ENCODE data around the gene ZSCAN4. TPM values are rescaled to one million over a fixed set of nuclear protein-coding genes. Genes with fewer than 3 reads are reported as not detected.
A peak's percentile ranks its signal among the peaks of the same experiment; 100 is the strongest.

The ZSCAN4 gene
- polyA plus RNA-seq, 2 of the 4 experiments (the other 2 are of a cell fraction), result 0.04 TPM; not detected in 1

DNA sequence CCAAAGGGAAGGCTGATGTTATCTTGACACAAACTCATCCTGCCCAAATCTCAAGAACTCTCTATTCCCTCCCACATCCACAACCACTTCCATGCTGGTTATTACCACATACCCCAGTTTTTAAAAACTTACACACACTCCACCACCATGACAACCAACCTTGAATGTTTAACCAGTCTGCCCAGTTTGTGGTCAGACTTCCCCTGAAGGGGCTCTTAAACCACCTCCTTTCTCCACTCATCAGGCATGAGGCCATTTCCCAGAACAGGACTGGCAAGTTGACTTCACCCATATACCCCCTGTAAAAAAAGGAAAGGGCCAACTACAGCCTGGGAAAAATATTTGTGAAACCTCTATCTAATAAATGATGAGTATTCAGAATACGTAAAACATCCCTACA, 12.4 kb upstream of the ZSCAN4 start:
- CTCF ChIA-PET, result interaction anchor here (1.2 kb wide), 3 partner anchors 9 to 12 kb away, joined by 3 to 4 read pairs (median 4); no protein-coding TSS in a partner anchor
- no peak for ATAC-seq

DNA sequence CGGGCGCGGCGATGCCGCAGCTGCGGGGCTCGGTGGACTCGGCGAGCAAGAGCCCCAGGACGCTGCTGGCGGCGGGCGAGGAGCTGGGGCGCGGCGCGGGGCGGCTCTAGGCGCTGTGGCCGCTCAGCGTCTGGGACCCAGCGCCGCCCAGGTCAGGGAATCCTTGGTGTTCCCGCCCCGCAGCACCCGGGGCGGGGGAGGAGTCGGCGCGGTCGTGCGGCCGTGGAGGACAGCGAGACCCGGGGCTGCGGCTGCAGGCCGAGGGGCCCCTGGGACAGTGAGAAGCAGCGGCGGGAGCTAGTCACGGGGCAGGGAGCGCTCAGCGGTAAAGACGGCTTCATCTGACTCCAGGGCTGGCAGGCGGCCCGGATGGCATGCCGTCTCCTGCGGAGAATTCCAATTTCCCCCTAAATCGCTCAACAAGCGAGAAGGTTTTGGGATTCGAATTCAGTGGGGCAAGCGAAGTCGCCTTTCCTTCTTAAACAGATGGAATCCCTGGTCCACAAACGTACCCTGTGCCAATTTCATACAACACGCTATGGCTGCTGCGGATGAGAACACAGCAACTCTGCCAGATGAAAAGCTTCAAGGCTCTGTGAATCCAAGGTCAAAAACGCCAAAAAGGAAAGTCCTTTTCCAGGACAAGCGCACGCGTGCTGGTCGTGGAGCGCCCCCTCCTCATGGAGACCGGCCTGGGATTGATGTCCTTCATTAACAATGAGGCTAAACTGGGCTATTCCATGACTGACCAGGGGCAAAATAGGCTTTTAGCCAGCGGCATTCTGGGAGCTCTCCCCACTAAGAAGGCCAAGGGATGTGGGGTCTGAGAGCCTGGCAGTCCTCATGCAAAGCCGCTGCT, 4.2 kb upstream of the ZSCAN4 start:
- no peak for FAIRE-seq
- CTCF ChIA-PET, result interaction anchor here (0.6 to 1.7 kb wide), 4 partner anchors 12 to 481 kb away, joined by 3 to 7 read pairs (median 4); partner anchors contain the start of gene ZNF551
- Histone ChIP-seq H3K4me1 (no peaks in the 10 kb centered on the region), H3K27ac (peak overlapping the region; percentile 2 to 80; a peak in 4 of 6 replicates), H3K4me3 (peak overlapping the region; percentile 56), H3K4me2 (peak overlapping the region; percentile 66), H3K9me3 (peaks cover 77% of the 10 kb centered on the region)
- whole genome bisulfite sequencing (ENCODE audit: missing lambda C conversion rate), result 6% methylated on average over 61 of the region's 64 CpGs
- ATAC-seq, result peak; percentile 93 to 95
- no peak for TF ChIP-seq HOXA7 (CRISPR knock-in tag; IDR thresholded peaks at IDR 0.05)
- TF ChIP-seq, protein P1, sequence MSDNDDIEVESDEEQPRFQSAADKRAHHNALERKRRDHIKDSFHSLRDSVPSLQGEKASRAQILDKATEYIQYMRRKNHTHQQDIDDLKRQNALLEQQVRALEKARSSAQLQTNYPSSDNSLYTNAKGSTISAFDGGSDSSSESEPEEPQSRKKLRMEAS (IDR thresholded peaks at IDR 0.05), result 0 out of 2 replicates have a peak, but pooled peaks have one; percentile 31
- TF ChIP-seq, protein P2, sequence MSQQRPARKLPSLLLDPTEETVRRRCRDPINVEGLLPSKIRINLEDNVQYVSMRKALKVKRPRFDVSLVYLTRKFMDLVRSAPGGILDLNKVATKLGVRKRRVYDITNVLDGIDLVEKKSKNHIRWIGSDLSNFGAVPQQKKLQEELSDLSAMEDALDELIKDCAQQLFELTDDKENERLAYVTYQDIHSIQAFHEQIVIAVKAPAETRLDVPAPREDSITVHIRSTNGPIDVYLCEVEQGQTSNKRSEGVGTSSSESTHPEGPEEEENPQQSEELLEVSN (IDR thresholded peaks at IDR 0.05; ENCODE audit: borderline replicate concordance, low read depth), result peak; percentile 56; the same call in 1 of the 2 replicates
- peak in 1 of 2 experiments; percentile 33 for DNase-seq (ENCODE audit: low read depth in 1 of 2, low spot score in 1 of 2)
- POLR2A ChIA-PET, result interaction anchor here (1.1 kb wide), 1 partner anchor 50 kb away, joined by 3 read pairs; the partner anchor contains the start of gene ZNF134

More for the DNA sequence above, 12.4 kb upstream of the ZSCAN4 start:
- whole genome bisulfite sequencing (ENCODE audit: missing lambda C conversion rate), result 7% methylated on average over 1 of the region's 1 CpG
- Histone ChIP-seq H3K27ac (no peak overlapping the region), H3K4me2 (no peak overlapping the region), H3K4me3 (no peak overlapping the region), H3K9me3 (peaks cover 80% of the 10 kb centered on the region), H3K4me1 (no peaks in the 10 kb centered on the region)
- TF ChIP-seq PHF8 (IDR thresholded peaks at IDR 0.05; ENCODE audit: borderline replicate concordance, low read depth), result no peak
- no peak for TF ChIP-seq CBX8 (IDR thresholded peaks at IDR 0.05)
- no peak for TF ChIP-seq CBX2 (IDR thresholded peaks at IDR 0.05; ENCODE audit: borderline replicate concordance, low read depth)
- no peak for TF ChIP-seq ZNF302 (CRISPR knock-in tag; IDR thresholded peaks at IDR 0.05)
- TF ChIP-seq POLR2AphosphoS2 (conservative IDR thresholded peaks at IDR 0.05; ENCODE audit: low read length), result no peak
- TF ChIP-seq, protein P3, sequence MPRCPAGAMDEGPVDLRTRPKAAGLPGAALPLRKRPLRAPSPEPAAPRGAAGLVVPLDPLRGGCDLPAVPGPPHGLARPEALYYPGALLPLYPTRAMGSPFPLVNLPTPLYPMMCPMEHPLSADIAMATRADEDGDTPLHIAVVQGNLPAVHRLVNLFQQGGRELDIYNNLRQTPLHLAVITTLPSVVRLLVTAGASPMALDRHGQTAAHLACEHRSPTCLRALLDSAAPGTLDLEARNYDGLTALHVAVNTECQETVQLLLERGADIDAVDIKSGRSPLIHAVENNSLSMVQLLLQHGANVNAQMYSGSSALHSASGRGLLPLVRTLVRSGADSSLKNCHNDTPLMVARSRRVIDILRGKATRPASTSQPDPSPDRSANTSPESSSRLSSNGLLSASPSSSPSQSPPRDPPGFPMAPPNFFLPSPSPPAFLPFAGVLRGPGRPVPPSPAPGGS (IDR thresholded peaks at IDR 0.05), result no peak
- TF ChIP-seq BHLHE40 (IDR thresholded peaks at IDR 0.05; ENCODE audit: low read depth, low read length), result no peak
- TF ChIP-seq MAZ (IDR thresholded peaks at IDR 0.05; ENCODE audit: borderline replicate concordance, low read depth, low read length), result no peak
- TF ChIP-seq, protein P4, sequence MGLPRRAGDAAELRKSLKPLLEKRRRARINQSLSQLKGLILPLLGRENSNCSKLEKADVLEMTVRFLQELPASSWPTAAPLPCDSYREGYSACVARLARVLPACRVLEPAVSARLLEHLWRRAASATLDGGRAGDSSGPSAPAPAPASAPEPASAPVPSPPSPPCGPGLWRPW (IDR thresholded peaks at IDR 0.05), result no peak
- TF ChIP-seq, protein P5, sequence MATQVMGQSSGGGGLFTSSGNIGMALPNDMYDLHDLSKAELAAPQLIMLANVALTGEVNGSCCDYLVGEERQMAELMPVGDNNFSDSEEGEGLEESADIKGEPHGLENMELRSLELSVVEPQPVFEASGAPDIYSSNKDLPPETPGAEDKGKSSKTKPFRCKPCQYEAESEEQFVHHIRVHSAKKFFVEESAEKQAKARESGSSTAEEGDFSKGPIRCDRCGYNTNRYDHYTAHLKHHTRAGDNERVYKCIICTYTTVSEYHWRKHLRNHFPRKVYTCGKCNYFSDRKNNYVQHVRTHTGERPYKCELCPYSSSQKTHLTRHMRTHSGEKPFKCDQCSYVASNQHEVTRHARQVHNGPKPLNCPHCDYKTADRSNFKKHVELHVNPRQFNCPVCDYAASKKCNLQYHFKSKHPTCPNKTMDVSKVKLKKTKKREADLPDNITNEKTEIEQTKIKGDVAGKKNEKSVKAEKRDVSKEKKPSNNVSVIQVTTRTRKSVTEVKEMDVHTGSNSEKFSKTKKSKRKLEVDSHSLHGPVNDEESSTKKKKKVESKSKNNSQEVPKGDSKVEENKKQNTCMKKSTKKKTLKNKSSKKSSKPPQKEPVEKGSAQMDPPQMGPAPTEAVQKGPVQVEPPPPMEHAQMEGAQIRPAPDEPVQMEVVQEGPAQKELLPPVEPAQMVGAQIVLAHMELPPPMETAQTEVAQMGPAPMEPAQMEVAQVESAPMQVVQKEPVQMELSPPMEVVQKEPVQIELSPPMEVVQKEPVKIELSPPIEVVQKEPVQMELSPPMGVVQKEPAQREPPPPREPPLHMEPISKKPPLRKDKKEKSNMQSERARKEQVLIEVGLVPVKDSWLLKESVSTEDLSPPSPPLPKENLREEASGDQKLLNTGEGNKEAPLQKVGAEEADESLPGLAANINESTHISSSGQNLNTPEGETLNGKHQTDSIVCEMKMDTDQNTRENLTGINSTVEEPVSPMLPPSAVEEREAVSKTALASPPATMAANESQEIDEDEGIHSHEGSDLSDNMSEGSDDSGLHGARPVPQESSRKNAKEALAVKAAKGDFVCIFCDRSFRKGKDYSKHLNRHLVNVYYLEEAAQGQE (IDR thresholded peaks at IDR 0.05), result no peak
- TF ChIP-seq, protein P6, sequence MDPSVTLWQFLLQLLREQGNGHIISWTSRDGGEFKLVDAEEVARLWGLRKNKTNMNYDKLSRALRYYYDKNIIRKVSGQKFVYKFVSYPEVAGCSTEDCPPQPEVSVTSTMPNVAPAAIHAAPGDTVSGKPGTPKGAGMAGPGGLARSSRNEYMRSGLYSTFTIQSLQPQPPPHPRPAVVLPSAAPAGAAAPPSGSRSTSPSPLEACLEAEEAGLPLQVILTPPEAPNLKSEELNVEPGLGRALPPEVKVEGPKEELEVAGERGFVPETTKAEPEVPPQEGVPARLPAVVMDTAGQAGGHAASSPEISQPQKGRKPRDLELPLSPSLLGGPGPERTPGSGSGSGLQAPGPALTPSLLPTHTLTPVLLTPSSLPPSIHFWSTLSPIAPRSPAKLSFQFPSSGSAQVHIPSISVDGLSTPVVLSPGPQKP (IDR thresholded peaks at IDR 0.05; ENCODE audit: low read depth, low read length), result no peak
- TF ChIP-seq, protein P7, sequence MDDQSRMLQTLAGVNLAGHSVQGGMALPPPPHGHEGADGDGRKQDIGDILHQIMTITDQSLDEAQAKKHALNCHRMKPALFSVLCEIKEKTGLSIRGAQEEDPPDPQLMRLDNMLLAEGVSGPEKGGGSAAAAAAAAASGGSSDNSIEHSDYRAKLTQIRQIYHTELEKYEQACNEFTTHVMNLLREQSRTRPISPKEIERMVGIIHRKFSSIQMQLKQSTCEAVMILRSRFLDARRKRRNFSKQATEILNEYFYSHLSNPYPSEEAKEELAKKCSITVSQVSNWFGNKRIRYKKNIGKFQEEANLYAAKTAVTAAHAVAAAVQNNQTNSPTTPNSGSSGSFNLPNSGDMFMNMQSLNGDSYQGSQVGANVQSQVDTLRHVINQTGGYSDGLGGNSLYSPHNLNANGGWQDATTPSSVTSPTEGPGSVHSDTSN (IDR thresholded peaks at IDR 0.05), result no peak
- no peak for TF ChIP-seq CHD2 (IDR thresholded peaks at IDR 0.05; ENCODE audit: low read length, partially characterized antibody)
- TF ChIP-seq FOSB (CRISPR knock-in tag; IDR thresholded peaks at IDR 0.05), result no peak
- no peak for TF ChIP-seq EP300 (IDR thresholded peaks at IDR 0.05)
- TF ChIP-seq RNF2 (IDR thresholded peaks at IDR 0.05; ENCODE audit: borderline replicate concordance, low read depth), result no peak
- no peak for TF ChIP-seq MYC (IDR thresholded peaks at IDR 0.05; ENCODE audit: borderline replicate concordance, low read length)
- TF ChIP-seq GATA3 (IDR thresholded peaks at IDR 0.05; ENCODE audit: borderline replicate concordance), result no peak
- FAIRE-seq, result no peak
- POLR2A ChIA-PET, result no interaction called here
- no peak for DNase-seq (ENCODE audit: low read depth in 1 of 2, low spot score in 1 of 2)

Data from A549 (cell line).